Stimulated activated naive B cell treated with anti-CD40 and anti-IgM and Interleukin-4, amounts not matched to agents 10 μg/mL and 1 μg/mL and 100 μg/mL, for 72 hours (primary cell): Measurements from ENCODE around the gene RFXANK.
"Not testable (repeated sequence)": the region's sequence is repeated elsewhere in the genome, so short reads cannot be mapped to it uniquely, and the experiment has no call there.

Experiments used
- ATAC-seq, 2 donors: fragments of 150-1000 bp; cut with Tn5 transposase; replicated peaks; 2 replicates each; pipeline ENCODE4 v1.10.0; 2021; ENCODE audit warnings: moderate library complexity in 1 of 2
- DNase-seq: peaks from one replicate; pipeline ENCODE4 v3.0.0; 2021
- H3K27ac Mint-ChIP-seq: one replicate; pipeline ENCODE4 v1.8.0; 2022; ENCODE audit warnings: mild to moderate bottlenecking, mixed read lengths
- H3K27me3 Mint-ChIP-seq, 2 donors: one replicate each; pipeline ENCODE4 v1.8.0; 2022; ENCODE audit warnings: mixed read lengths in 2 of 2
- H3K36me3 Mint-ChIP-seq, 2 donors: one replicate each; pipeline ENCODE4 v1.8.0; 2022; ENCODE audit warnings: mixed read lengths in 2 of 2, mild to moderate bottlenecking in 1 of 2
- H3K4me1 Mint-ChIP-seq, 2 donors: one replicate each; pipeline ENCODE4 v1.8.0; 2022; ENCODE audit warnings: mixed read lengths in 2 of 2, mild to moderate bottlenecking in 1 of 2
- H3K4me3 Mint-ChIP-seq, 2 donors: one replicate each; pipeline ENCODE4 v1.8.0; 2022; ENCODE audit warnings: mild to moderate bottlenecking in 2 of 2, mixed read lengths in 2 of 2, moderate library complexity in 1 of 2
- H3K9me3 Mint-ChIP-seq, 2 donors: one replicate each; pipeline ENCODE4 v1.8.0; 2022; ENCODE audit warnings: mixed read lengths in 2 of 2, mild to moderate bottlenecking in 1 of 2

Gene RFXANK, protein sequence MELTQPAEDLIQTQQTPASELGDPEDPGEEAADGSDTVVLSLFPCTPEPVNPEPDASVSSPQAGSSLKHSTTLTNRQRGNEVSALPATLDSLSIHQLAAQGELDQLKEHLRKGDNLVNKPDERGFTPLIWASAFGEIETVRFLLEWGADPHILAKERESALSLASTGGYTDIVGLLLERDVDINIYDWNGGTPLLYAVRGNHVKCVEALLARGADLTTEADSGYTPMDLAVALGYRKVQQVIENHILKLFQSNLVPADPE

DNA sequence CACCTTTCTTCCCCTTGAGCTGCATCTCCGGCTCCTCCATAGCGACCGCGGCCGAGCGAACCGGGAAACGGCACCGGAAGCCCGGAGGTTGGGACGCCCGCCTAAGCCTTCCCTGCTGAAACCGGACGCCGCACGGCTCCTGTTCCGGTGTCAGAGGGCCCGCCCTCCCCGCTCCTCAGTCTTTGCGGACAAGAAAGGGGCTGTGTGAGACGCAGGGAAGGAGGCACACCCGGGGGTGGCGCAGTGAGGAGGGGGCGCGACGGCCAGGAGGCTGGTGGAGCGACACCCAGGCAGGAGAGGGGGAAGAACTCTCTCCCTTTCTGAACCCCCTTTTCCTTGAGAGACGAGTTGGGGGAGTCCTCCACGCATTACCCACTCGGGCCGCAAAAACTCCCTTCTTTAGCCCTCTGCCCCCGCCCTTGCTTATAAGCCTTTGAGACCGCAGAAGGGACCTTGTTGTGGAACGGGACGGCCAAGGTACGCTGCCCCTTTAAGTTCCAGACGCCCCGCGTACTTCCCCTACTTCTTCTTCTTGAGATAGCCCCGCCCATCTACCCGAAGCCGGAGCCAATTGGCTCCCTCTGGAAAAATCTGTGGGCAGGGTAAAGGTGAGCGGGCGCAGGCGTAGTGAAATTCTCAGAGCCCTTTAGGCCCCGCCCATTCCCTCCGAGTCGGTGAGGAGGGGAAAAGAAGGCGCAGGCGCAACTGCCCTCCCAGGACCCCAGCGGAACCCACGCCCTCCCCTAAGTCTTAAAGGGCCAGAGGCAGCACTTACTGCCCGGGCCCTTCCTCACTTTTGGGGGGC lies at the start of gene RFXANK, which contains the start of gene BORCS8:
TSS of gene RFXANK (plus strand) at position 181 of the 805 bp plus-strand sequence. CDS start 1,689 bp downstream, outside the sequence.
TSS of gene BORCS8 (minus strand) at position 75 of the 805 bp plus-strand sequence. CDS start at position 40, 35 bp downstream.
- no peaks in the 10 kb centered on the region for H3K27me3 Mint-ChIP-seq
- ATAC-seq: peak; percentile 85 to 88
- peak within 1 kb of the TSS; percentile 99 for H3K27ac Mint-ChIP-seq
- peak within 1 kb of the TSS; percentile 95 to 96 for H3K4me3 Mint-ChIP-seq
- peaks cover 31 to 46% of the 10 kb centered on the region in 2 donors for H3K36me3 Mint-ChIP-seq
- DNase-seq: peak; percentile 99
- H3K4me1 Mint-ChIP-seq: peaks cover 27 to 48% of the 10 kb centered on the region in 2 donors
- no peaks in the 10 kb centered on the region for H3K9me3 Mint-ChIP-seq

DNA sequence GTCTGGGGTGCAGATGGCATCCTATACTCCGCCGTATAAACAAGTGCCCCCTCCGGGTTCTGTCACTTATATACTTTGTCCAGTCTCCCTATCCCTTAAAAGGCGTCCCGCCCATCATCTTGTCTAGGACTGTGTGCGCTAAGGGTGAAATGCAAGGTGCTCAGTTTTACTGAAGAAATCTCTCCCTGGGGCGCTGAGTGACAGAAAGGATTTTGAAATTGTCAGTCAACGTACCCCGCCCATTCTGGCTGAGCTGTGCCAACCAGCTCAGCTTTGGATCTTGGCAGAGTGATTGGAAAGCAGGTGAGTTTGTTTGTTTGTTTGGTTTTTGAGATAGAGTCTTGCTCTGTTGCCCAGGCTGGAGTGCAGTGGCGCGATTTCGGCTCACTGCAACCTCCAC lies 49.7 kb upstream of the RFXANK start:
- ATAC-seq: no peak
- peaks cover 1 to 7% of the 10 kb centered on the region in 2 donors for H3K36me3 Mint-ChIP-seq
- peaks cover 14 to 23% of the 10 kb centered on the region in 2 donors for H3K4me1 Mint-ChIP-seq
- no peak overlapping the region for H3K4me3 Mint-ChIP-seq
- peaks cover 0 to under 1% of the 10 kb centered on the region in 2 donors for H3K9me3 Mint-ChIP-seq
- H3K27ac Mint-ChIP-seq: no peak overlapping the region
- peaks cover 0 to 5% of the 10 kb centered on the region in 2 donors for H3K27me3 Mint-ChIP-seq
- no peak for DNase-seq

DNA sequence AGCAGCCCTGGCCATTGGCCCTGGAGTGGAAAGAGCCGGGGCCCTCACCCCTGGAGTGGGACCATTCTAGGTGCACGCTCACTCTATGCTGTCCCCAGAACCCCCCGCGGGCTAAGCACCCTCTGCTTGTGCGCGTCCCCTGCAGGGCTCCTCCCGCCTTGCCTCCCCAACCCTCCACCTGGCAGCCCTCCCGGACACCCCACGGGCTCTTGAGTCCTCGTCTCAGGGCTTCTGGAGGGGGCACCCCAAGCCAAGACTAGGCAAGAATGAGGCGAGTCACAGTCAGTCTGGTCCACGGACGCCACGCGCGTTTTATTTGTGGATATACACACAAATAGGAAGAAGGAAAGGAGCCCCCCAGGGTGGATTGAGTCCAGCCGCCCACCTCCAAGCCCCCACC lies 46.8 kb upstream of the RFXANK start:
- peak overlapping the region in 1 of 2 donors; percentile 41 for H3K4me3 Mint-ChIP-seq
- H3K27ac Mint-ChIP-seq: no peak overlapping the region
- DNase-seq (no peak), ATAC-seq (no peak)
- peaks cover 0 to 5% of the 10 kb centered on the region in 2 donors for H3K27me3 Mint-ChIP-seq
- peaks cover 1 to 20% of the 10 kb centered on the region in 2 donors for H3K4me1 Mint-ChIP-seq
- peaks cover 13 to 23% of the 10 kb centered on the region in 2 donors for H3K36me3 Mint-ChIP-seq
- H3K9me3 Mint-ChIP-seq: peaks cover 0 to 3% of the 10 kb centered on the region in 2 donors

DNA sequence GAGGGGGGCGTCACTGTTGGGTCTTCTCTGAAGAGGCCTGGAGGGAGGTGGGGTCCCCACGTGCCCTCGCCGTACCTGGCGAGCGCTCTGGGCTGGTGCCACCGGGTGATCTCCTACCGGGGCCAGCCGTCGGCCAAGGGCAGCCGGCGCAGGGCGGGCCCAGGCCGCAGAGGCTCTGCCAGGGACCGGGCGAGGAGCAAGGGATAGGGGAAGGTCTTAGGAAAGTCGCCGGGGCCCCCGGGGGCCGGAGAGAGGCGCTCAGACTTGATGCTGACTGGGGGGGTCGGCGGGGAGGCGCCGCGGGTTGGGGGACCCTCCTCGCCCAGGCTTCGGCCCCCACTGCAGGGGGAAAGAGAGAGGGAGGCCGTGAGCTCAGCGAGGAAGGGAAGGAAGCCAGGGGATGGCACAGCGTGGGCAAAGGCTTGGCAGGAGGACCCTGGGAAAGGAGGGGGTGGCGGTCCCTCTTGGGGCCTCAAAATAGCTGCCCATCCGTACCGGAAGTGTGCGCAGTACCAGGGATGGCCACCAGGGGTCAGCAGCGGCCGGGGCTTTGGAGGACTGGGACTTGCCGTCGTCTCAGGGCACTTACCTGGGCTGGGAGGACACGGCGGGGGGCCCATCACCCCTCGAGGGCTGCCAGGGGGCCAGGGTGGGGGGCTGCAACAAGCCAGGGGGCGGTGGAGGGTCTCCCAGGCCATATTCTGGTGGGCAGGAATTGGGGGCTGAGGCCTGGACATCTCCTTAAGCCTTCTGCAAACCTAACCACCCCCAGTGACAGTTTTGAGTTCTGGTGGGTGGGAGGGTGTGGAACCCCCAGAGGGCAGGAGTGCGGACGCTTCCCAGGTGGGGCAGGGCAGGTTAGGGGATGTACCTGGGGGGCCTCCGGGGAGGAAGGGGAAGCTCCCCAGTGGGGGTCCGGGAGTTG lies 46.1 kb upstream of the RFXANK start:
- H3K4me1 Mint-ChIP-seq: peaks cover 7 to 27% of the 10 kb centered on the region in 2 donors
- no peaks in the 10 kb centered on the region for H3K27me3 Mint-ChIP-seq
- peaks cover 13 to 23% of the 10 kb centered on the region in 2 donors for H3K36me3 Mint-ChIP-seq
- no peak overlapping the region for H3K27ac Mint-ChIP-seq
- peak; percentile 88 to 91 for ATAC-seq
- peak; percentile 71 for DNase-seq
- H3K9me3 Mint-ChIP-seq: peaks cover 0 to 3% of the 10 kb centered on the region in 2 donors
- peak overlapping the region in 1 of 2 donors; percentile 22 for H3K4me3 Mint-ChIP-seq

DNA sequence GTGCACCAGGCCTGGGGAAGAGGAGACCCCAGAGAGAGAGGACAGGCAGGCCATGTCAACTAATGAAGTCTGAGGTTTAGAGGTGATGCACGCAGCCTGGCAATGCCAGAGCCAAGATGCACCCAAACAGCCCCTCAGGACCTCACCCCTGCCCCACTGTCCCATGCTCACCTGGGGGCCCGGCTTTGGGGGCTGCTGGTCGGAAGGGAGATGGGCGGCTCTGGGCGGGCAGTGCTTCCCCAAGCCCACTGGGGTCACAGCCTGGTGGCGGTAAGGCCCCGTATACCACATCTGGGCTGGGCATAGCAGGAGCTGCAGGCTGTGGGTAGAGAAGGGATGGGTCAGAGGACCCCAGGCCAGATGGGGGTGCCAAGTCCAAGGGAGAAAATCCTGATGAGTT lies 45.2 kb upstream of the RFXANK start:
- Mint-ChIP-seq H3K9me3 (peaks cover 0 to 3% of the 10 kb centered on the region in 2 donors), H3K4me3 (no peak overlapping the region), H3K27ac (no peak overlapping the region), H3K4me1 (peaks cover 15 to 36% of the 10 kb centered on the region in 2 donors), H3K36me3 (peaks cover 13 to 23% of the 10 kb centered on the region in 2 donors), H3K27me3 (no peaks in the 10 kb centered on the region)
- DNase-seq (no peak), ATAC-seq (no peak)

DNA sequence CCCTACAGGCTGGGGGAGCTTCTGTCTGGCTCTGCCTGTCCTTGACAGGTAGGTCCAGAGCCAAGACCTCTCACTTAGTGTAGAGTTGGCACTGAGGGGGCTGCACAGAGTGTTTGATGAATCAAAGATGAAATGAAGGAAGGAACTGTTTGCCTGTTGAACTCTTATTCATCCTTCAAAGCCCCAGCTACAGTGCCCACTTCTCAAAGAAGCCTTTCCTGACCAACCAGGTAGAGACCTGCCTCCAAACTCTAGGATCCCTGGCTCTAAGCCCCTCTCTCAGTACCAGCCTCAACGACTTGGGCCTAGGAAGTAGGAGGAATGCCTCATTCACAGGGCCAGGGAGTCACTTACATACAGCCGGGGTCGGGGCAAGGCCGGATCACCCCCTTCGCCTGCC lies 44.7 kb upstream of the RFXANK start:
- ATAC-seq: no peak
- no peaks in the 10 kb centered on the region for H3K27me3 Mint-ChIP-seq
- H3K4me1 Mint-ChIP-seq: peaks cover 15 to 41% of the 10 kb centered on the region in 2 donors
- H3K4me3 Mint-ChIP-seq: no peak overlapping the region
- H3K27ac Mint-ChIP-seq: no peak overlapping the region
- DNase-seq: no peak
- H3K9me3 Mint-ChIP-seq: peaks cover 0 to 3% of the 10 kb centered on the region in 2 donors
- peaks cover 13 to 23% of the 10 kb centered on the region in 2 donors for H3K36me3 Mint-ChIP-seq

DNA sequence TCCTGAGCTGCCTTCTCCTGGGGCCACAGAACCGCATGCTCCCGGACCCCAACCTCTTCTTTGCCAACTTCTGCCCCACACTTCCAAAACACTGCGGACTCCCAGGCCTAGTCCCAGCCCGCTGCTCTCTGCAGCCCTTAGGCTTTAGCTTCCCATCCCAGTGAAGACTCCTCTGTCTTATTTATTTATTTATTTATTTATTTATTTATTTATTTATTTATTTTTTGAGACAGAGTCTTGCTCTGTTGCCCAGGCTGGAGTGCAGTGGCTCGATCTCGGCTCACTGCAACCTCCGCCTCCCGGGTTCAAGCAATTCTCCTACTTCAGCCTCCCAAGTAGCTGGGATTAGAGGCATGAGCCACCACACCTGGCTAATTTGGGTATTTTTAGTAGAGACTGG lies 43.6 kb upstream of the RFXANK start:
- not testable (repeated sequence) for H3K4me3 Mint-ChIP-seq, H3K9me3 Mint-ChIP-seq, H3K27me3 Mint-ChIP-seq, ATAC-seq, DNase-seq, H3K27ac Mint-ChIP-seq
- peaks cover 13 to 23% of the 10 kb centered on the region in 2 donors for H3K36me3 Mint-ChIP-seq
- peaks cover 15 to 50% of the 10 kb centered on the region in 2 donors for H3K4me1 Mint-ChIP-seq

DNA sequence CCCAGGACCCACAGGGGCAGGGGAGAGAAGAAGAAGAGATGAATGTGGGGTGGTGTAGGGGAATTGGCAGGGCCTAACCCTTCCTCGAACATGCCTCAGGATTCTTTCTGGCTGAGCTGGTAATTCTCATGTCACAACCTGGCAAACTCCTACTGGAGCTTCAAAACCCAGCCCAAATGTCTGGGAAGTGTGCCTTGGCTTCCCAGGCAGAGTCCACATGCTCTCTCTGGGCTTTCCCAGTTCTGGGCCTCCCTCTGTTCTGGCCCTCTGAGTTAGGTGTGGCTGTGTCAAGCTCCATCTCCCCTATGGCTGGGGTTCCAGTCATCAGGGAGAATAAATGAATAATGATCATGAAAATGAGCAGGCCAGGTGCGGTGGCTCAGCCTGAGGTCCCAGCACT lies 42.6 kb upstream of the RFXANK start:
- Mint-ChIP-seq H3K36me3 (peaks cover 15 to 23% of the 10 kb centered on the region in 2 donors), H3K9me3 (peaks cover 0 to 3% of the 10 kb centered on the region in 2 donors), H3K4me1 (peaks cover 17 to 52% of the 10 kb centered on the region in 2 donors), H3K4me3 (no peak overlapping the region), H3K27ac (no peak overlapping the region), H3K27me3 (no peaks in the 10 kb centered on the region)
- ATAC-seq: no peak
- DNase-seq: no peak

DNA sequence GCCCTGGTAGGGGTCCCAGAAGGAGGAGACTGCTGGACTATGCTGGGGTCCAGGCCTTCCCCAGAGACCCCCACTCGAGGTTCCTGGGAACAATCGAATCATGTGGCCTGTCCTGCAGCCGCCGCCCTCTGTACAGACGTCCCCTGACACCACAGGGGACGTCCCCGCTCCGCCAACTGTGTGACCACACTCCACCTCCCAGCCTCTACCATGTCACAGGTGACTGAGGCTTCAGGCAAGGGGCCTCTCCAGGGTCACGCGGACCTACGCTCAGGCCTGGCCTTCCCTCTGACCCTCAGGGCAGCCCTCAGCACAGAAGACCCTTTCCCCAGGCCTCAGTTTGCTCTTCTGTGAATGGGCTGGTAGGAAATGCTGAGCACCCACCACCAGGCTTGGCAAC lies 40.6 kb upstream of the RFXANK start:
- Mint-ChIP-seq H3K4me3 (peak overlapping the region in 1 of 2 donors; percentile 28), H3K4me1 (peaks cover 25 to 62% of the 10 kb centered on the region in 2 donors), H3K27me3 (no peaks in the 10 kb centered on the region), H3K9me3 (peaks cover 9 to 12% of the 10 kb centered on the region in 2 donors), H3K36me3 (peaks cover 27 to 33% of the 10 kb centered on the region in 2 donors), H3K27ac (peak overlapping the region; percentile 69)
- DNase-seq (peak; percentile 55), ATAC-seq (peak; percentile 94 to 97)

DNA sequence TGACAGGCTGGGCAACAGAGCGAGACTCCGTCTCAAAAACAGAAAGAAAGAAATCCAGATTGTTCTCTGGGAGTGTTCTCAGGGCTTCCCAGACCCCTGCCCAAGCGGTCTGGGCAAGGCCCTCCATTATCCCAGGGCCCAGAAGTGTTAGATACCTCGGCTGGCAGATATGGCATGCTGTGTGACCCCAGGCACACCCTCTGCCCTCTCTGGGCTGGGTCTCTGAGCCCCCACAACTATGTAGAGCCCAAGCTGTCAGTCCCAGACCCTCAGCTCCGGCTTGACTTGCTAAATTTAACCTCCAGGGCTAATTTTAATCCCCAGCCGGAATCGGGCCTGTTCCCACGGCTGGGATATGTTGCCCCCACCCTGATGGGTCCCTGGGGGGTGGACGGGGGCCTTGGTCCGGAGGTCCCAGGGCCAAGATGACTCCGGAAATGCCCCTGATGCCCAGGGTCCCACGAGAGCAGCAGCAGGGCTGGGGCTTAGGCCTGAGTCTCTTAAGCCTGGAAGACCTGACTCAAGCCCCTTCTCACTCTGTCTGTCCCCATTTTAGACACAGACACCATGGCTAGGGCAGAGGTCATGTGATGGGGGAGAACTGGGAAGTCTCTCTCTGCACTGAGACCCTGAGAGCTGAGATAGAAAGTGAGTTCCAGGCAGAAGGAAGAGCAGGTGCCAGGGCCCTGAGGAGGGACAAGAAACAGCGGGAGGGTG lies 39.2 kb upstream of the RFXANK start:
- DNase-seq (no peak), ATAC-seq (no peak)
- Mint-ChIP-seq H3K27me3 (no peaks in the 10 kb centered on the region), H3K36me3 (peaks cover 21 to 28% of the 10 kb centered on the region in 2 donors), H3K27ac (no peak overlapping the region), H3K9me3 (peaks cover 9% of the 10 kb centered on the region in 2 donors), H3K4me1 (peaks cover 28 to 66% of the 10 kb centered on the region in 2 donors), H3K4me3 (no peak overlapping the region)

DNA sequence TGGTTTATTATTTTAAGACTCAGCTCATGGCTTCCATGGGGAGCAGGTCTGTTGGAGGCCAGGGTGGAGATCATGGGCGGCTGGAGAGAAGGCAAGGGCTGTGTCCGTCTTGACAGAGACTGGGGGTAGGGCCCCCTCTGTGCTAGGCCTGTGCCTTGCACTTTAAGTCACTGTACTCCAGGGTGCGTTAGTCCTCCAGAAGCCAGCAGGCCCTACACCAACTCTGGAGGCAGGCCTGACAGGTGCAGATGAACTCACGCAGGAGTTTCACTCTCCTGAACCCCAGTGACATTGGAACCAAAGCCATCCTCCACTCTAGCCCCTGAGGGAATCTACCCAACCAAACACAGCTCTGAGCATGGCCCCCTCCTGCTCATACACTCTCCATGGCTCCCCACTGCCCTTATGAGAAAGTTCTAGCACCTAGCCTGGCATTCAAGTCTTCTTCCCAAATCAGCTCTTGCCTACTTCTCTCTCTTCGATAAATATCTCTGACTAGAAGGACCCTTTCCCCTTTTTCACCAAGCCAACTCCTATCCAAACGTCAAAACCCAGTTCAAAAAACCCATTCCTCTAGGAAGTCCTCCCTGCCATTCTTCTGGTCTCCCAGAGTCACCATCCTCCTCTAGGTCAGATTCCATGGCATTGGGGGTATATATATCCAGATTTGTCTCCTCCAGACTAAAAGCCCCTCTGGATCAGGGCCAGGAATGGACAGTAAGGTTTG lies 37.1 kb upstream of the RFXANK start:
- Mint-ChIP-seq H3K4me1 (peaks cover 33 to 73% of the 10 kb centered on the region in 2 donors), H3K9me3 (peaks cover 9% of the 10 kb centered on the region in 2 donors), H3K27me3 (no peaks in the 10 kb centered on the region), H3K4me3 (peak overlapping the region in 1 of 2 donors; percentile 51), H3K27ac (peak overlapping the region; percentile 48), H3K36me3 (peaks cover 19% of the 10 kb centered on the region in 2 donors)
- ATAC-seq: no peak
- no peak for DNase-seq

DNA sequence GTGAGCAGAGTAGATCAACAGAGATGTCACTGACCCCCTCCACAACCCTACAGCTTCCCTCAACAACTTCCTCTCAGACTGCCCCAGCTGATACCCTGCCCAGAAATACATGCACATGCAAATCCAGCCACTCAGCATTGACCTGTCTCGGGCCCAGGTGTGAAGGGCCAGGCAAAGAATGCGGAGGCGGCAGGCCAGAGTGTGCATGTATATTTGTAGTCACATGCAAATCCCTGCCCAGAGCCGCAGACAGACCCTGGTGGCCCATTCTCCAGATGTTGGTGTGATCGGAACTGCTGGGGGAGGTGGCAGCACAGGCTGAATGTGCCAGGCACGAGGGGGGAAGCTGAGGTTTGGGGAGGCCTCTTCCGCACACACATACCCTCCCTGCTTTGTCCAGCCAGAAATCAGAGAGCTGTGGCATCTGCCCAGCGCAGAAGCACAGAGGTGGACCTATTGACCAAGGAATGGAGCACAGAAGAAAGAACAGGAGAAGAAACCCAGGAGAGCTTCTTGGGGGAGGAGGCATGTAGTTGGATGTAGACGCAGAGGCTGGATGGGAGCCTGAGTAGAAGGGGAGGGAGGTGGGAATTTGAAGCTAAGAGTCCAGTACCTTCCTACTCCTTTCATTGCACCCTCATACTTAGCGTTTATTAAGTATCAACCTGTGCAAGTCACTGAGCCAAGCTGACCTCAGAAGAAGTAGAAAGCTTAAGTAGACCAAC lies 36.4 kb upstream of the RFXANK start:
- DNase-seq (peak; percentile 33), ATAC-seq (peak; percentile 37 to 64)
- Mint-ChIP-seq H3K4me1 (peaks cover 31 to 73% of the 10 kb centered on the region in 2 donors), H3K36me3 (peaks cover 19% of the 10 kb centered on the region in 2 donors), H3K4me3 (peak overlapping the region in 1 of 2 donors; percentile 33), H3K27ac (peak overlapping the region; percentile 48), H3K27me3 (no peaks in the 10 kb centered on the region), H3K9me3 (peaks cover 9% of the 10 kb centered on the region in 2 donors)
